Loucy (cell line): ENCODE results near the gene C1orf159.

ENCODE experiments used
- EZH2phosphoT487 ChIP-seq: fragments of 200-600 bp; IDR thresholded peaks from 2 replicates; pipeline ENCODE4 v1.6.1; 2018; ENCODE audit warnings: antibody characterized with exemption, mild to moderate bottlenecking, moderate library complexity, borderline replicate concordance
- TF ChIP-seq, protein P1 (sequence below): fragments of 200-600 bp; sonication (generic); conservative IDR thresholded peaks from 2 replicates; pipeline ENCODE4 v1.5.1; 2014; ENCODE audit warnings: mild to moderate bottlenecking, antibody characterized with exemption, low read length

DNA sequence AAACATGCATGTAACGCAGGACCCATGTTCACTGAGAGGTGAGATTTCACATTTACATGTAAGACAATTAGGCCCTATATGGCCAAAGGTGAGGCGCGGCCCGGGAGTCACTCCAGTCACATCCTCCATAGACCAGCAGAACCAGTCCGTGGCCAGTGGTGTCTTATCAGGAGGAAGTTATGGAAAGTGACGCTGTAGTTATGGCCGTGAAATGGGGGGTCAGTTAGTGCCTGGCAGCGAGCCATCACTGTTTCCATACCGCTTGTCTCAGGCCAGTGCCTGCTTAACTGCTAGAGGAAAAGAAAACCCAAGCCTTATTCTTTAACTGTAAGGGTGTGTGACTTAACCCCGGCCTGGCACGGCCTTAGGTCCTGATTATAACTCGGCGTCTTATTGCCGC lies 6.1 kb downstream of the C1orf159 start:
- TF ChIP-seq, protein P1, sequence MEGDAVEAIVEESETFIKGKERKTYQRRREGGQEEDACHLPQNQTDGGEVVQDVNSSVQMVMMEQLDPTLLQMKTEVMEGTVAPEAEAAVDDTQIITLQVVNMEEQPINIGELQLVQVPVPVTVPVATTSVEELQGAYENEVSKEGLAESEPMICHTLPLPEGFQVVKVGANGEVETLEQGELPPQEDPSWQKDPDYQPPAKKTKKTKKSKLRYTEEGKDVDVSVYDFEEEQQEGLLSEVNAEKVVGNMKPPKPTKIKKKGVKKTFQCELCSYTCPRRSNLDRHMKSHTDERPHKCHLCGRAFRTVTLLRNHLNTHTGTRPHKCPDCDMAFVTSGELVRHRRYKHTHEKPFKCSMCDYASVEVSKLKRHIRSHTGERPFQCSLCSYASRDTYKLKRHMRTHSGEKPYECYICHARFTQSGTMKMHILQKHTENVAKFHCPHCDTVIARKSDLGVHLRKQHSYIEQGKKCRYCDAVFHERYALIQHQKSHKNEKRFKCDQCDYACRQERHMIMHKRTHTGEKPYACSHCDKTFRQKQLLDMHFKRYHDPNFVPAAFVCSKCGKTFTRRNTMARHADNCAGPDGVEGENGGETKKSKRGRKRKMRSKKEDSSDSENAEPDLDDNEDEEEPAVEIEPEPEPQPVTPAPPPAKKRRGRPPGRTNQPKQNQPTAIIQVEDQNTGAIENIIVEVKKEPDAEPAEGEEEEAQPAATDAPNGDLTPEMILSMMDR, result no peak
- TF ChIP-seq EZH2phosphoT487, result no peak
